NCI-H524 treated with DMSO at 0.1 percent for 48 hours (cell line): ENCODE results near the gene TMEM63B.
"Not testable (repeated sequence)": the region's sequence is repeated elsewhere in the genome, so short reads cannot be mapped to it uniquely, and the experiment has no call there.

Source experiments
- DNase-seq: peaks from one replicate; lab custom pipeline; 2025; lab: John Stamatoyannopoulos, UW

Gene TMEM63B

DNA sequence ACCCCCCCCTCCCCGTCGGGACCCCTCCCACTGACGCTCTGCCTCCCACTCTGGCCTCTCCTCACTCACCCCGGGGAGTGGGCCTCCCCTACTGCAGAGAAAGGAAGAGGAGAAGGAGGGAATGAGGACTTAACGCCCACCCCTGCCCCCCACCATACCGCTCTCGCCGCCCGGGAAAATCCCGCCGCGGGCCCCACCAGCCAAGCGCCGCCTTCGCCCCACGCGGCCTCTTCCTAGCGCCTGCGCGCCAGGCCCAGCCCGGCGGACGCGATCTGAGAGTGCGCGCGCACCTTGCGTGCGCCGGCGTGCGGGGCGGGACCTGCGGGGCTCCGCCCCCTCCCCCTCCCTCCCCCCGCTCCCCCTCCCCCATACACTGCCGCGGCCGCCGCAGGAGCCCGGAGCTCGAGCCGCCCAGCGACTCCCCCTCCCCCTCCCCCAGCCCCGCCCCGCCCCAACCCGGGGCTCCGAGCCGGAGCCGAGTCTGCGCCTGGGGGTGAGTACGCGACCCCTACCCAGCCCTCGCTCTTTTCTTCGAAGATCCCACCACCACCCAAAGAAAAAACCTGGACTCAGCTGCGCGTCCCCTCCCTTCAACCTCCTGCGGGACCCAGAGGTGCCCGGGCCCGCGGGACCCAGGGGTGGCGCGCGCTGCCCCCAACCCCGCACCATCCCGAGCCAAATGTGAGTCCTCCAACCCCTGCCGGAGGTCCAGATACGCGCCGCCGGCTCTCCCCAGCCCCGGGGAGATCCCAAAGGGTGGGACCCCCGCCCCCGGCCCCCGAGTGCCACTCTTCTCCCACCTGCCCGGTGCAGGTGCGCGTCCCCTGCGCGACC lies at the start of gene TMEM63B, which contains the start of gene MRPL14:
TSS of gene TMEM63B (plus strand) at position 369 of the 834 bp plus-strand sequence. CDS start 7,031 bp downstream, outside the sequence.
TSS of gene MRPL14 (minus strand) at position 267 of the 834 bp plus-strand sequence. CDS start 10,841 bp downstream, outside the sequence.
- no peak for DNase-seq

DNA sequence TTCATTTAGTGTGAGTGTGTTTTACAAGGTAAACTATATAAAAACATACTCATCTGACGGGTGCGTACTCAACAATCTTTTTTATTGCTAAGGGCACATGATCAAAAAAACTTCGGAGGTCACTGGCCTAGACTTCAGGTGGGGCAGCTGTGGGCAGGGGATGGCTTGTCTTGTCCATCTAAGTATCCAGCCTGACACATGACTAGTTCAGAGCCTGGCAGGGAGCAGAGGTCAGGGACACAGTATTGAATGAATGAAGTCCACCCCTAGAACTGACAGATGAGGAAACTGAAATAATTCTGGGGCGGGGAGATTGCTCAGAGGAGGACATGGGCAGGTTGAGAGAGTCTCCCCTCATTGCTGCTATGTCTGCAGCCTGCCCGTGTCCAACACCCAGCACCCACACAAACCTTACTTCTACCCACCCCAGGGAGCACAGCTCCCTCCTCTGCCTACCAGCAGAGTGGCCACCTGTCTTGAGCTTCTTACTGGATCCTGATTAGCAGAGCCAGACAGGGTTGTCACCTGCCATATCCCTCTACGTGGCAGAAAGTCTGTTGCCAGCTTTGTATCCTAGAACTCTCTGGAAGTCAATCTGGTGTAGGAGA lies 49.0 kb upstream of the TMEM63B start:
- no peak for DNase-seq

DNA sequence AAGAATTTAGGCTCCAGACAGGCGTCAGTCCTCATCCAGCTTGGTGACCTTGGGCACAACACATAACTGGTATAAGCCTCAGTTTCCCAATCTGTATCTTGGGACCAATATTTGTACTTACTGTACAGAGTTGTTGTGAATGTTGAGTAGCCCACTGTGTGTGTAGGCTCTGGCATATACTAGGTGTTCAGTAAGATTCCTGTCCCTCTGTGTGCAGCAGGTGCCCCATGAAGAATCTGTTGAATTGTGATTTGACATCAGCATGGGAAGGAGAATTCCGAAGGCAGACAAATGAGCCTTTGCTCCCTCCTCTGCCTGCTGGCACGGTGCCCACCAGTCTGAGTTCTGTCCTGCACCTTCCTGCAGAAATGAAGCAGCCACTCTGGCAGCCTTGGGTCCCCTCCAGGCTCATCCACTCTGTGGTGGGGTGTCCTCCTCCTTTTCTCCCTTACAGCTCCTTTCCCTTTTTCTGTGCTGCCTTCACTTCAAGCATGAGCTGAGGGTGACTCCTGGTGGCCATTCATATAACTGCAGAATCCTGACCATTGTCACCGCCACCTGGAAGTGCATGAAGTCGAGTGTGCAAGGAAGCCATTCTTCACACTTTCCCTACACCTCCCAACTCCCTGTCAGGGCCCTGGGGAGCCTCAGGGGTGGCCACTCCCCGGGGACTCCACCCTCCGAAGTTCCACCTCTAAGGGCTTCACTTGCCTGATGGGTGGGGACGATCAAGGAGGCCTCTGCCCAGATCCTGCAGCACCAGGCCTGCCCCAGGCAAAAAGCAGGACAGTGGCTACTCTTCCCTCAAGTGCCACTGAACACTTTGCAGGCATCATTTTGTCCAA lies 48.3 kb upstream of the TMEM63B start:
- DNase-seq = no peak

DNA sequence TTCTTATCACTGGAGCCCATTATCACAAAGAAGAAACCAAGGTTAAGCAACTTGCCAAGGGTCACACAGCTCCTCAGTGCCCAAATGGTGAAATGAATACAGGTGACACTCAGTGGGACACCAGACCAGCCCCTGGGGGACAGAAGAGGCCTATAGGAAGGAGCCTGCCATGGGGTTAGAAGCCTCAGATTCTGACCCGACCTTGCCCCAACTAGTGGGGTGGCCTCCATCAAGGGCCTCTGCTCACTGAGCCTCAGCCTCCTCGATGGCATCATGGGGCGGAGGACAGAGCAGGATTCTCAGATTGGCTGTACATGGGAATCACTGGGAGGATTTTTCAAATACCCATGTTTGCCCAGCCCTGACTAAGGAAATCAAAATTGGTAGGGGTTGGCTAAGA lies 47.7 kb upstream of the TMEM63B start:
- no peak for DNase-seq

DNA sequence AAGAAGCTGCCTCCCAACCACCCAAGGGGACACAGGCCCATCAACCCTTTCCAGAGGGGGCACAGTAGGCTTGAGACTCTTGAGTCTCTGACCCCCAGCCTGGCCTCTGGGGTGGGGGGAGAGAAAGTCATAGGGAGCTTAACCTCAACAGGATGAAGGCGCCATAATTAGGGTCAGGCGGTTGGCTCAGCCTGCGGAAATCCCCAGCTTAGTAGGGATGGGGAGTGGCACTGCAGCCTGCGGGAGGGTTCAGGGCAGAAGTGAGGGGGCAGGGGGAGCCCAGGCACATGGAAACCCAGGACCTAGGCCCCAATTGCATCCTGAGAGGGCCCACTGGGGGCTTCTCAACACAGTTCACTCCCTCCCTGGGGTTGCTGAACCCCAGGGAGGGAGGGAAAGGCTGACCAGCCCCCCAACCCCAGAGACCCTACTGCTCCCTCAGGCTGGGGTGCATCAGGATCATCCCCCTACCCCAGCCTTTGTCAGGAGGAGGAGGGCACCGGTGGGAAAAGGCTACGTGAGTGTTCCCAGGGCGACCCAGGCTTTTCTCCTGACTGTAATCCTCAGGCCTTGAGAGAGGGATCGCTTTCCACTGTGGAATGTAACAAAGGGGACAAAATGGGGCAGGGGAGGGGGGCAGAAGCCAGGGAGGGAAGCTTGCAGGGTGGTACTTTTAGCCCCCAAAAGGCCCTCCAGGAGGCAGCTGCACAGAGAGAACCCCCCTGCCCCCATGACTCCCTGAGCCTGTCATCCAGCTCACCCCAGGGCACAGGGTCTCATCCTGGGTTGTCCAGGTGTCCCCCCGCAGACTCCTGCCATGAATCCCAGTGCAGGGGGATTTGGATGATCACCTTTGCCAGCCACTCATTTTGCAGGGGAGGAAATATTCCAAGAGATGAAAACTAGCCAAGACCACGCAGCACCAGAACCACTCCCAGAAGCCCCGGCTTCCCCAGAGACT lies 46.5 kb upstream of the TMEM63B start:
- no peak for DNase-seq

DNA sequence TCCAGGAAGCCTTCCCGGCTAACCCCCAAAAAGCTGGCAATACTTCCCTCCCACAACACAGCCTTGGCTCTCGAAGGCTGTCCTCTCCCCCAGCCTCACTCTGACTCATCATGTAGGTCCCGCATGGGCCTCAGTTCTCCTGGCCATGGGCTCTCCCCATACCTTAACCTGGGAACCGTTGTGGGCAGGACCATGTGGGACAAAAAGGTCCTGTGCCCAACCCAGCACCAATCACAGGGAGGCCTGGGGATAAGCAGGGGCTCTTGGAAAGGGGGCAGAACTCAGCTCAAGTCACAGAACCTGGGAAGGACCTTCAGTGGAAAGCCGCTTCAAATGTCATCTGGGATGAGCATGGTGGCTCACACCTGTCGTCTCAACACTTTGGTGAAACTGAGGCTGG lies 45.6 kb upstream of the TMEM63B start:
- DNase-seq = no peak

DNA sequence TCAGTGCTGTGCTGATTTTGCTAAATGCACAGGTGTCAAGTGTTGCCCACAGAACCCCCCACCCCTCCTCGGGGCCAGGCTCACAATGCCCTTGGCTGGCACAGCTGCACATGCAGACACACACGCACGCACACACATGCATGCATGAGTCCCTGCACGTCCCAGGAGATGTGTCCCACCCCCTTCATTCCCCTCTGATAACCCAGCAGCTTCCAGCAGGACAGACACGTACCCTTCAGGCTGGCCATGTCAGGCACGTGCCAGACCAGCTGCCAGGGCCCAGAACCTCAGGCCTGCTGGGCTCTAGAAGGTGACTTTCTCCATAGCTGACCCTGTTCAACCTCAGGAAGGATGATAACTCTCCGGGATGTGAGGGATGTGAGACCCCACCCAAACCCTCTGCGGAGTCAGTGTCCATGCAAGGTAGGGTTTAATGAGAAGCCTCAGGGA lies 44.5 kb upstream of the TMEM63B start:
- DNase-seq = no peak

DNA sequence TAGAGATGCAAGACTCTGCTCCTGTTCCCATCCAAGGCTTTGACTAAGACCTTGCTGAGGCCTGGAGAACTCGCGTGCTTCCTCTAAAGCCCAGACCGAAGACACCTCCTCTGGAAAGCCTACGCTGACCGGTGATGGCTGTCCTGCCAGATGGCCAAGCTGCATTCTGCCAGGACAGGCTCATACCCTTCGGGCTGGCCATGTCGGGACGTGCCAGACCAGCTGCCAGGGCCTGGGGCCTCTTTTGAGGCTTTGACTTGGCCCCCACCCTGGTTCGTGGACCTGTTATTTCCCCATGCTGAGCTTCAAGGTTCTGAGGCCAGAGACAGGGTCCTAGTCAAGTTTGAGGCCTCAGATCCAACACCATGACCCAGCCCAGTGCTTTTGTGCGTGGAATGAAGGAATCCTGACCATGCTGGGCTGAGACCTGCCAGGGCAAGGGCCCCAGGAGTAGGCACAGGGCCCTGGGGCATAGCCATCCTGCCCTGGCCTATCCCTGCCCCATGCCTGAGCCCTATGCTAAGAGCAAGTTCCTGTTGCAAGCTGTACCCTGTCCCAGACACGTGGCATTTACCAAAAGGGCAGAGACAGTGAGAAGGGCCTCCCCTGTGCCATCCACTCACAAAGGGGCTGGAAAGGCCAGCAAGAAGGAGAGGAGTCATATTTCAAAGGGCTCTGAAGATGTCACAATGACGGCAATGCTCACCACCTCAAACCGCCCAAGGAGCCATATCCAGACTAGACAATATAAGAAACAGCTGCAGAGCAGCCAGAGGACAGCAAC lies 42.9 kb upstream of the TMEM63B start:
- DNase-seq = no peak

DNA sequence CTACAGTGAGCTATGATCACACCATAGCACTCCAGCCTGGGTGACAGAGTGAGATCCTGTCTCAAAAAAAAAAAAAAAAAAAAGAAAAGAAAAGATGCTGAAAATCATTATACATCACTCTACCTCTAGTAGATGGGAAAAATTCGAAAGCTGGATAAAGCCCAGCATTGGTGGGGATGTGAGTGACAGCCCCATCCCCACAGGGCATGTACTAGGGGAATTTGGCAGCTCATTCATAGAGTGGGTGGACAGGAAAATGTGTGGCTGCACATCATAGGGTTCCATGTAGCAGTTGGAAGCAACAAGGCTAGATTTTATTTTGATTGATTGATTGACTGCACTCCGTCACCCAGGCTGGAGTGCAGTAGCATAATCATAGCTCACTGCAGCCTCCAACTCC lies 42.1 kb upstream of the TMEM63B start:
- DNase-seq = no peak

DNA sequence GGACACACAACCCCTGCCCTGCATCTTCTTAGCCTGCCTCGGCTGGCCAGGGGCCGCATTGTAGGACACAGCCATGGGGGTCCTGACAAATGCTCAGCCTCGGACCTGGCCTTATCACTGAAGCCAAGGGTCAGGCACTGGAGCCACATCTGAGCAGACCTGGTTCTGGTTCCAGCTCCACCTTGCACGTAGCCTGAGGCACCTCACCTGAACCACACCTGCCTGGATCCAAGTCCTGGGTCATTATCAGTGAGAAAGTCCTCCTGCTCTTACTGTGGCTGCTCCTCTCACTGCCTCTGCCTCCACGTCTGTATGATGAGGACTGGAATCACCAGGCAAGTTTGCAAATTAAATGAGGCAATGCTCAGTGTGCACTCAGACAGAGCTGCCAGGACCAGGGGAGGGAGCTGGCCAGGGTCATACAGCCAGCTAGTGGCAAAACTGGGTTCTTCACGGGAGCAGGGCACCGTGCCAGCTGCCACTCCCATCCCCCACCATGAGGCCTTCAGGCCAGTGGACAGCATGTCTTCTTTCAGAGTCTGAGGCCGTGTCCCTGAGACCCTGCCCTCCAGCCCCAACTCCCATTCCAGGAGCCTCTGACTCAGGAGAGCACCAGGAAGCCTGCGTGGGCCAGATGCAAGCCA lies 40.3 kb upstream of the TMEM63B start:
- no peak for DNase-seq

DNA sequence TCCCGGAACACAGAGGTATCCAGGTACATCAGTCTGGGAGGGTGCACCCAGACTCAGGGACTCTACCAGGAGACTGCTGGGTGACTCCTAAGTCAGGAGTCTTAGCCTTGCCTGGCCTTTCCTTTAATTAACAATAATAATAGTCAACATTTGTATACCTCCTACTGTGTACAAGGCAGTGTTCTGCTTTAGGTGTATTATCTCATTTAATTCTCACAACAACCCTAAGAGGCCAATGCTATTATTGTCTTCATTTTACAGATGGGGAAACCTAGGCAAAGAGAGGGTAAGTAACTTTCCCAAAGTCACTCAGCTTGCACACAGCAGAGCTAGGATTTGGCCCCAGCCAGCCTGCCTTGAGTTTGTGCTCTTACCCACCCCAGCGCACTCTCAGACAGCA lies 39.7 kb upstream of the TMEM63B start:
- no peak for DNase-seq

DNA sequence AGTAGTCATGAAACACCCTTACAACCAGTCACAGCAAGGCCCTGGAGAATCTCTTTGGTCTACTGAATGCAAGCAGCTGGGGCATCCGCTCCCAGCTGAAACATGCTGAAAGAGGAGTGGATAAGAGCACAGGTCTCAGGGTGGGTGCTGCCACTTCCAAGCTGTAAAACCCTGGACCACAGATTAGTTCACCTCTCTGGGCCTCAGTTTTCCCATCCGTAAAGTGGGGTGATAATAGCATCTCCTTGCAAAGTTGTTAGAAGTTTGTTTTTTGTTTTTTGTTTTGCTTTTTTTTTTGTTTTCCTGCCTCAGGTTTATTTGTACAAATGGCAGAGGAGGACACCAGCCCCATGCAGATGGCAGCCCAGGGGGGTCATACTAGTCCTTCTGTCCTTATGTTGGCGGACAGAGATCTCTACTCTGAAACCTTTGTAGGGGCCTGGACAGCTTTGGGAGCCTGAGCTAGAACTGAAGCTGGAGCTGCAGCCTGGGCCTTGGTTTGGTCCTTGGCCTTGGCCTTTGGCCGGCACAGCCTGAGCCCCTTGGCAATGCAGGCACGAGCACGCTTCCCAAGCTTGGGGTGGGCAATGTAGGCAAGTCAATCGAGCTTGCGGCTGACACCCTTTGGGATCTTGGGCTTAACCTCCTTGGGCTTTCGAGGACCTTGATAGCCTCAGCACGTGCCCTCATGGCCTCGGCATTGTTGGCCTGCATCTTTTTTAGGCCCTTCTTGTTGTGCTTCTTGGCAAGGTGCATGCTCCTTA lies 38.3 kb upstream of the TMEM63B start:
- no peak for DNase-seq

DNA sequence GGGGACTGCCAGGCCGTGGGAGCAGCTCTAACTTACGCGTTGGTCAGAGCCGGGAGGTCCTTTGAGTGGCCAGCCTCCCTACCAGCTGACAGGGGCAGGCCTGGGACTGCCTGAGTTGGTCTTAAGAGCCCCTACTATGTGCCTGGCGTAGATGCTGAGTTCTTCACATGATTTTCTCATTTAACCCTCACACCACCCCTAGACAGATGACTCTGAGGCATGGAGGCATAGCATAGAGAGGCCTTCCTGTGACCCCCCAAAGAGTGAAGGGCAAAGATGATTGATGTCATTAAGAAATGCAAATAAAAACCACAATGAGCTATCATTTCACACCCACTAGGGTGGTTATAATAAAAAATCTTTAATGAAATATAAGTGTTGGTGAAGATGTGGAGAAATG lies 36.9 kb upstream of the TMEM63B start:
- no peak for DNase-seq

DNA sequence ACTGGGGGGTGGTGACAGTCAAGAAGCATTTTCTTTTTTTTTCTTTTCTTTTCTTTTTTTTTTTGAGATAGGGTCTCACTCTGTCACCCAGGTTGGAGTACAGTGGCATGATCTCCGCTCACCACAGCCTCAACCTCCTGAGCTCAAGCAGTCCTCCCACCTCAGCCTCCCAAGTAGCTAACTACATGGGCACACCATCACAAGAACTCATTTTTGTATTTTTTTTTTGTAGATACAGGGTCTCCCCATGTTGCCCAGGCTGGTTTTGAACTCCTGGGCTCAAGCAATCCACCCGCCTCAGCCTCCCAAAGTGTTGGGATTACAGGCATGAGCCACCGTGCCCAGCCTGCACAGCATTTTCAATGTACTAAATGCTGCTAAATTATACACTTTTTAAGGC lies 36.0 kb upstream of the TMEM63B start:
- not testable (repeated sequence) for DNase-seq

DNA sequence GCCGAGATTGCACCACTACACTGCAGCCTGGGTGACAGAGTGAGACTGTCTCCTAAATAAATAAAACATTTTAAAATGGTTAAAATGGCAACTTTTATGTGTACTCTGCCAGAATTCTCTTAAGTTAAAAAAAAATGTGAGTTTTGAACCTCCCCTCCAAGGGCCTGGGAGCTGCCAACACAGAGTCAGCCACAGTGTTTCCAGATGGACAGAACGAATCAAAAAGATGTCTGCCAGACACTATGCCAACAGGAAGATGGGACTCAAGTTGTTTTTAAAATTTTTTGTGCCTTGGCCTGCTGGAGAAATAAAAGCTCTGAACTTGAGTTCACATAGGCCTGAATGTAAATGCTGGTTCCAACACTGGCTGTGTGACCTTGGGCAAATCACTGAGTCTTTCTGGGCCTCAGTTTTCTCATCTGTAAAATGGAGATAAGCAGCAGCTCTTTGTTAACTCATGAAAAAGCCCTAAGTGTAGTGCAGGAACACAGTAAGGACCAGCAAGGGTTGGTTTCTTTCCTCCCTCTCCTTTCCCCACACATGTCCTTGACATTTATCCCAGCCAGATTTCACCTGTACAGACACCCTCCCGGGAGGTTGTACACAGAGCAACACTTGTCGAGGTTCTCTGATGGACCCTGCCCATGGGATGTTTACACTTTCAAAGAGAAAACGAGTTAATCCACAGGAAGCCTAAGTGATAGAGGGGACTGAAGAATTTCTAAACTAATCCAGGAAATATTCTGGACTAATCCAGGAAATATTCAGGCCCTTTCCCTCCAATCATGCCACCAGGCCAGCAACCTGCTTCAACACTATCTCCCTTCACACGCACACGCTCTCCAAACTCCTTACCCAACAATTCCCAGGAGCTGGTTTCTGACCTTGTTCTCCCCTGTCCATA lies 35.1 kb upstream of the TMEM63B start:
- DNase-seq = no peak

DNA sequence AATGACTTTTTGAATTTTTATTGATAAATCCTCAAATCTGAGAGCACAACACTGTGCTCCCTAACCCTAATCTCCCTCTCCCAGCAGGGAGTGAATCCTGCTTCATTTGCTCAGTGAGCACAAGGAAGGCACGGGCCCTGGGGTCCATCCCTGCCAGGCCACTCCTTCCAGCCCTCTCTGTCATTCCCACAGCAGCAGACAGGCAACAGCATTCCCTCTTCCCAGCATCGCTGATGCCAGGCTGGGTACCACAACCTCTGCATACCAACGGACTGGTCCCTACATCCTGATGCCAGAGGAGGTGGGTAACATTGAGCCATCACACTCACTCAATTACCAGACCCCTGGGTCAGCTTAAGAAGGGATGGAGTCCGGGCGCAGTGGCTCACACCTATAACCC lies 34.3 kb upstream of the TMEM63B start:
- no peak for DNase-seq

DNA sequence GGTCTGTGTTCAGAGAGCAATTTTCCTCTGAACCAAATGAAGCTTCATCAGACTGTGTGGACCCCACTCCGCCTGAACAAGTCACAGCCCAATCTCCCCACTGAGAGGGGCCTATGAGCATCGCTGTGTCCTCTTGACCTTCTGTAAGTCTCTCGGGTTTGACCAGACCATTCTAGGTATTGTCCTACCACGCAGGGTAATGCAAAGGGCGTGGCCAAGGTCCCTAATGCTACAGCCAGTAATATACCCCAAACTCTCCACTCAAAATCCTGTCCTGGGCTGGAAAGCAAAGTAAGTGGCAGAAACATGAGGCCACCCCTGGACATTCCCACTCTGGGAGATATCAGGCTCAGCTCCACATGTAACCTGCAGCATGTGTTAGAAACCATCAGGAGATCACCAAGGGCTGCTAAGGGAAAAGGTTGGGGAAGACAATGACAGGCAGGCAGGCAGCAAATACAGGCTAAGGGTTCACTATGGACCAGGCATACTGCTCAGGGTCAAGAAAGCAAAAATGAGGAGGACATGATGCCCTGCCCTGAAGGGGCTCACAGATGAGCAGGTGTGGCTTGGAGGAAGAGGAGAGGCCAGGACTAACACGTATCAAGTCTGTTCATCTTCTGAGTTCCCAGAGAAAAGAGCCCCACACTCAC lies 33.5 kb upstream of the TMEM63B start:
- DNase-seq = no peak
